Ramos (cell line): Measurements from ENCODE around the gene RPUSD4.

Experiments
- in situ Hi-C: fragments of 300-500 bp; cut with MboI; formaldehyde crosslinking; loops from one replicate; pipeline ENCODE4 v1.14.3; 2022; ENCODE audit warnings: low sequenced_read_pairs; ENCODE audit not compliant: unreplicated experiment

The RPUSD4 gene

DNA sequence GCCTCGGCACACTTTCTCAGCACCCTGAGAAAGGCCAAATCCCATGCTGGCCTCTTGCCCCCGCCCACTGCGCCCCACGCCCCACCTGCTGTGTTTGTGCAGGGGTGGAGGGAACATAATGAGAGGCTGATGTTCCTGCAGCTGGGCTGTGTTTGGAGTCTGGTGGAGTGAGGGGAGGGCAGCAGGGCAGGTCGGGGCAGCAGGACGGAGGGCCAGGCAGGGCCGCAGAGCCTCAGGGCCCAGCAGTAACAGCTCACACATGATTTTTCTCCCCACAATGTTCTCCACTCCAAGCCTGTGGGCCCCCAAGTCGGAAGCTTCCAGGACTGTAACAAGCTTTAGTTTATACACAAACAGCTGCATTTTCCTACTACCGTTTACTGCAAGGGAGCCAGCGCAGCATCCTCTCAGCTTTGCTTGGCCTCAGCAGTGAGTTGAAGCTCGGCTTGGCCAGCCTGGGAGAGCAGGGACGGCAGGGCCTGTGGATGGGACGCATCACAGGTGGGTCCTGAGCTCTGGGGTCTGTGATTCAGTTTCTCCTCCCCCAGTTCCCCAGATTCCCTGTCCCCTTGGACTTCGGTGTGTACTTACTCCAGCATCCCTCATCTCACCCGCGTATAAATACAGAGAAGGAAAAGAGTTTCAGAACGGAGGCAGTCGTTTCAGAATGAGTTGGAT is 51.0 kb downstream of the RPUSD4 start:
- in situ Hi-C loops: no loop called here

DNA sequence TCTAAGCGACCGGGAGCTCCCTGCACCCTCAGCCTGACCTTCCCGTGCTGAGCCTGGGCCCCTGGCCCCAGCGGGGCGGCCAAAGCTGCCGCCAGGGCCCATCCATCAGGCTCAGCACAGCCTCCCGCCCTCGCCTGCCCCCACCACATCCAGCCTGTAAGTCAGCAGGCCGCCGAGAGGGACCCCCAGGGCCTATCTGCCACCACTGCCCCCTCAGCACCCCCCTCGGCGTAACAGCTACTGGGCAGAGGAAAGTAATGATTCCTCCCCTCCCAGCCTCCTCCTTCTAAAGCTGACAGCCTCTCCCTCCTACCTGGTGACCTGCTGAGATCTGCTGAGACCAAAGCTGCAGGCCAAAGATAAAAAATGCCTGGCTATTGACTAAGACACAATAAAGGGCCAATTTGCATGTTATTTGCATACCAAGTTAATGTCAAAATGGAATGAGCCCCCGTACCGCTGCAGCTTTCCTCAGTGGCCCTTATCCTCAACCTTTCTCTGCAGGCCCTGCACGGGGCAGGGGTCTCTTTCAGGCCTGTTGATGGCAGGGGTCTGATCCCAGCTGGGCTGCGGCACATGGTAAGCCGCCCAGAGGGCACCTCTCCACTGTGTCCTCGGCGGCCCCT is 51.6 kb downstream of the RPUSD4 start:
- in situ Hi-C loops: no loop called here

GRCh38 chr11:126158054-126158791 is 53.2 kb downstream of the RPUSD4 start:
- in situ Hi-C loops: no loop called here

- in situ Hi-C loops: no loop called here
Measured at GRCh38 chr11:126157326-126158030, 54.0 kb downstream of the RPUSD4 start.

- in situ Hi-C loops: no loop called here
Measured at GRCh38 chr11:126156814-126157213, 54.6 kb downstream of the RPUSD4 start.

- in situ Hi-C loops: no loop called here
Measured at GRCh38 chr11:126155402-126156187, 55.9 kb downstream of the RPUSD4 start.

DNA sequence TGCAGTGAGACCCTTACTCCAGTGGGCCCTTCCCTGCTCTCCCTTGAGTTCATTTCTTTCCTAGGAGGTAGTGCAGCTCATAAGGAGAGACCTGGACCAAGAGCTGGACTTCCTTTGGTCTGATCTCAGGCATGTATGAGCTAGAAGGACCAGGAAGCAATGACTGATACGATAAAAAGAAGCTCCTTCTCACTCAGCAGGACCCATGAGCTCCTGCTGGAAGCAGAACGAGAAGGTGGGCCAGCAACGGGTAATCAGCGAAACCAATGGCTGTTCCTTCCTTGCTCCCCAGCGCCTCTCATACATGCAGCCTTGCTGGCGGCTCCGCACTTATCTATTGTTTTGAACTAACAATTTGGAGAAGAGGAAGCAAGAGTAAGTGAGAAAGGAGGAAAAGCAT is 56.8 kb downstream of the RPUSD4 start:
- in situ Hi-C loops: no loop called here

DNA sequence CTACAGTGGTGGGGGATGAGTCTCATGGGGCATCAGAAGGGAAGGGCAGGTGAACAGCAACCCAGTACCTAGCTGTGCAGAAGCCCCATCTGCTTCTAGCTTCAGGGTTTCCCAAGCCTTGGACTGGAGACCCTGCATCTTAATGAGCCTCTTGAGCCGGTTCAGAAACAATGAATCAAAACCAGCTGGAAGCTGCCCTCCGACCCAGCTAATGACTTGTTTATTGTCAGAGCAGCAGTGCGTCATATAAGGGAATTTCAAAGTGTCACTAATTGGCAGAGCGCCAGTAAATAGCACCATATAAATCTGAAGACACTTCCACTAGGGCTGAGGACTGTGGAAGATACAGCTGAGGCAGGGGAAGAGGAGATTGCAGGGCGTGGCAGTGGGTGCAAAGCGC is 57.5 kb downstream of the RPUSD4 start:
- in situ Hi-C loops: no loop called here

DNA sequence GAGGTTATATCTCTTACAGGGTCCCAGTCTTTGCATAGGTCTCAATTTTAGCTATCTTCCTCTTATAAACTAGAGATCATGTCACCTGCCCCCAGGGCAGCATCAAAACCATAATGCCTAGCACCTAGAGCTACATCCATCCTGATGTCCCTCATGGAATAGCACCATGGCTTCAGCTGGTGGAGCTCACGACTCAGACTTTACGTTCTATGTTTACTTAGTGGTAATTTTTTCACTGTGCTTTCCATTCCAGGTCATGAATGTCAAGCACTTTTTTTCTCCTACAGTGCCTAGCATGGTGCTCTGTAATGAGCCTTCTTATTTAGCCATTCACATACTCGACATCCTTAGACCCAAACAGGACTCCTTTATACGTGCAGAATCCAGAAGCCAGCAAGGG is 58.4 kb downstream of the RPUSD4 start:
- in situ Hi-C loops: no loop called here

DNA sequence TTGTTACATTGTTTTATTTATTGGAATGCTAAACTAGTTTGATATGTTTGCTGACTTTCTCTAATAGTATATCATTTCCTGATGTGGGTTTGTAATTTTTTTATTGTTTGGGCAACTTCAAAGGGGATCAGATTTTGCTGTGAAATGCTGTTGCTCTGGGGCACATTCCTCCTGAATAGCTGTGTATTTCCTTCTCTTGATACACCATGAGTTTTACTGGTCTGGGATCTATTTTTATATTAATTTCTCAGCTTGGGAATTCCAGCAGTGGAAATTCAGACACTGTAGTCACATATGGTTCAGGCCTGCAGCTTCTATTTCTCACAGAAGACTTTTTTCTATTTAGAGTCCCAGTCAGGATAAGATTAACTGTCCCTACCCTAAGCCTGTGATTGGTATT is 58.9 kb downstream of the RPUSD4 start:
- in situ Hi-C loops: no loop called here

GRCh38 chr11:126152152-126152551 is 59.3 kb downstream of the RPUSD4 start:
- in situ Hi-C loops: no loop called here
